IPS-11a (cell line): ENCODE measurements around the gene NISCH.

Experiments used
- H3K4me3 ChIP-seq: one replicate; pipeline ENCODE4 v1.5.1; 2013; ENCODE audit warnings: low read depth, low read length, control low read depth

Gene NISCH

DNA sequence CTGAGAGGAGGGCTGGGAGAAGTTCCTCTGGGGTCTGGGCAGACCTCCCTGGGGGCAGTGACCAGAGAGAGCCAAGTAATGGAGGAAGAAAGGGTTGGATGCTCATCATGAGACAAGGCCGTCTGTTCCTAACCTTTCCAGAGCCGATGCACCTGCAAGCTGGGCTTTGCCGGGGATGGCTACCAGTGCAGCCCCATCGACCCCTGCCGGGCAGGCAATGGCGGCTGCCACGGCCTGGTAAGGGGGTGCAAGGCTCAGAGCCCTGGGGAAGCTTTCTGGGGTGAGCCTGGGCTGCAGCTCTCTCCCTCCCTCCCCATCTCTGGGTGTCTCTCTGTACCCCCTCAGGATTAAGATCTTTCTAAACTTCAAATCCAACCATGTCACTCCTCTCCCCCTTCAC, 56.1 kb downstream of the NISCH start:
- H3K4me3 ChIP-seq: no peak overlapping the region

DNA sequence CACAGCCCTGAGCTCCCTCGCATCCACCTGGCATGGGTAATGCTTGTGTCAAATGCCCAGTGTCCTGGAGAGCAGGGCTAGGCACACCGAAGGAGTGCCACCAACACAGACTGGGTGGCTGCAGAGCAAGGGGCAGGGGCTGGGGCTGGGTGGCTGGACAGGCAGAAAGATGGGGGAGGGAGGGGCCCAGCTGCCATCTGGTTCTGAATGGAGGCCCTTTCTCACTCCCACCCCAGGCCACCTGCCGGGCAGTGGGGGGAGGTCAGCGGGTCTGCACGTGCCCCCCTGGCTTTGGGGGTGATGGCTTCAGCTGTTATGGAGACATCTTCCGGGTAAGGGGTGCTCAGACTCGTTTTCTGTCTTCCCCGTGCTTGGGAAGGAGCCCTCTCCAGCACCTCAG, 56.7 kb downstream of the NISCH start:
- no peak overlapping the region for H3K4me3 ChIP-seq

DNA sequence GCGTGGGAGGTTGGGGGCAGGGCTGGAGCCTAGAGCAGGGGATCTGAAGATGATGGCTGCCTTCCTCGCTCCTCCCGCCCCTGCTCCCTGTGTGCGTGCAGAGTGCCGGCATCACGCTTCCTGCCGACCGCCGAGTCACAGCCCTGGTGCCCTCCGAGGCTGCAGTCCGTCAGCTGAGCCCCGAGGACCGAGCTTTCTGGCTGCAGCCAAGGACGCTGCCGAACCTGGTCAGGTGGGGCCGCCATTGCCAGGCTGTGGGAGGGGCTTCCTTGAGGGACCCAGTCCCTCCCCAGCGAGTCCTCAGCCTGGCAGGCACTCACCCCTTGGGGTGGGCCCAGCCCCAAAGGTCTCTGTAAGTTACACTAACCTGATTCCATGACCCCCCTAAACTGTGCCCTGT, 57.3 kb downstream of the NISCH start:
- no peak overlapping the region for H3K4me3 ChIP-seq

DNA sequence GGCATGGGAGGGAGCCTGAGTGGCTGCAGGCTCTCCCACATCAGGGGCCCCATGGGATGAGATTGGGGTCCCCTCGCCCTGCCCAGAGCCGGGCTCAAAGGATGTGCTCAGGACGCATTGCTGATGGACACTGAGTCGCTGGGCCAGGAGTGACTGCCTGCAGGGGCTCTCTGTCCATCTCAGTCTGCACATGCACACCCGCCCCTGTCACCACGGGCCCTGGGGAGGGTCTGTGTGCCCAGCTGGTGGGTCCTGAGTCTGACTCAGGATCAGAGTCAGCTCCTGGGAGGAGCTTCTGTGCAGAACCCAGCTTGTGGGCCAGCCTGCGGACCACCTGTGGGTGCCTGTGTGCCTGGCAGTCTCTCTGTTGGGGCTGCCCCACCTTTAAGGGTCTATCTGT, 57.9 kb downstream of the NISCH start:
- H3K4me3 ChIP-seq: no peak overlapping the region

DNA sequence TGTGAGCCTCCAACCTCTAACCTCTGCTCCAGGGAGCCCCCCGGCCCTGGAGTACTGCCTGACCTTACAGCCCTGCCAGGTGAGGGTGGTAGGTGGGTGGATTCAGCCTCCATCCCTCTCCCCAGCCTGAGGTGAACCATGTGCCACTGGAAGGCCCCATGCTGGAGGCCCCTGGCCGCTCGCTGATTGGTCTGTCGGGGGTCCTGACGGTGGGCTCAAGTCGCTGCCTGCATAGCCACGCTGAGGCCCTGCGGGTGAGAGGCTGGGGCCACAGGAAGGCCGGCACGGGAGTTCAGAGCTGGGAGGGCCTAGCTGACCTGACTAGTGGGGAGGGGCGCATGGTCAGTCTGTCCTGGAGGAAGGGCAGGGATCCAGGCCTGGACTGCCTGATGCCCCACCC, 59.2 kb downstream of the NISCH start:
- H3K4me3 ChIP-seq: no peak overlapping the region

DNA sequence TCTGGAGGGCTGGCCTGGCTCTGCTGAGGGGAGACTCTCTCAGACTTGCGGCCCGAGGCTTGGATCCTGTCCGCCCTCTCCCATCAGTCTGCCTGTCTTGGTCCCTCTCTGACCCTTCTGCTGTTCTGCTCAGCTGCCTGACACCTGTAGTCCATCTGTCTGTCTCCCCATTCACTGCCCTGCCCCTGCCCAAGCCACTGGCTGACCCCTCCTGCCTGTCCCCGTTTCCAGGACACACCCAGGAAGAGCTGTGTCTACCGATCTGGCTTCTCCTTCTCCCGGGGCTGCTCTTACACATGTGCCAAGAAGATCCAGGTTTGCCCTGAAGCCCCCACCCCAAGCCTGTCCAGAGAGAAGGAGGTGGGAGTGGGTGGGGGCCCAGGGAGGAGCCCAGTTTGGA, 59.8 kb downstream of the NISCH start:
- H3K4me3 ChIP-seq: no peak overlapping the region

DNA sequence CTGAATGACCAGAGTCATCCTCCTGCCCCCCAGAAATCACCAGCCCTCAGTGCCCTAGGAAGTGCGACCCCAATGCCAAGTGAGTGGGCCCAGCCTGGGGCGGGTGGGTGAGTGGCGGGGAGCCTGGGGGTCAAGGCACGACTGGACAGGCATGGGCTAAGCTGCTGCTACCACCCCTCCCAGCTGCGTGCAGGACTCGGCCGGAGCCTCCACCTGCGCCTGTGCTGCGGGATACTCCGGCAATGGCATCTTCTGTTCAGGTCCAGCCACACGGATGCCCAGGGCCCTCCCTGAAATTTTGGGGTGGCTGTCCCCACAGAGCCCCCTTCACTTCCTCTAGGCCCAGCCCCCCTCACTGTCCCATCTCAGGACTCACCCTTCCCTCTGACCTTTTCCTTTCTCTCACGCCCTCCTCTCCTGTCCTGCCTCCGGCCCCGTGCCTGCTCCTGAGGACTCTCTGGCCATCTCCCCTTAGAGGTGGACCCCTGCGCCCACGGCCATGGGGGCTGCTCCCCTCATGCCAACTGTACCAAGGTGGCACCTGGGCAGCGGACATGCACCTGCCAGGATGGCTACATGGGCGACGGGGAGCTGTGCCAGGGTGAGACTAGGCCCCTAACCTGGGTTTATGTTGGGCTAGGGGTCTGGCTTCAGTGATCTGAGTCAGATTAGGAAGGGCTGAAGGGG, 61.2 kb downstream of the NISCH start:
- no peak overlapping the region for H3K4me3 ChIP-seq

DNA sequence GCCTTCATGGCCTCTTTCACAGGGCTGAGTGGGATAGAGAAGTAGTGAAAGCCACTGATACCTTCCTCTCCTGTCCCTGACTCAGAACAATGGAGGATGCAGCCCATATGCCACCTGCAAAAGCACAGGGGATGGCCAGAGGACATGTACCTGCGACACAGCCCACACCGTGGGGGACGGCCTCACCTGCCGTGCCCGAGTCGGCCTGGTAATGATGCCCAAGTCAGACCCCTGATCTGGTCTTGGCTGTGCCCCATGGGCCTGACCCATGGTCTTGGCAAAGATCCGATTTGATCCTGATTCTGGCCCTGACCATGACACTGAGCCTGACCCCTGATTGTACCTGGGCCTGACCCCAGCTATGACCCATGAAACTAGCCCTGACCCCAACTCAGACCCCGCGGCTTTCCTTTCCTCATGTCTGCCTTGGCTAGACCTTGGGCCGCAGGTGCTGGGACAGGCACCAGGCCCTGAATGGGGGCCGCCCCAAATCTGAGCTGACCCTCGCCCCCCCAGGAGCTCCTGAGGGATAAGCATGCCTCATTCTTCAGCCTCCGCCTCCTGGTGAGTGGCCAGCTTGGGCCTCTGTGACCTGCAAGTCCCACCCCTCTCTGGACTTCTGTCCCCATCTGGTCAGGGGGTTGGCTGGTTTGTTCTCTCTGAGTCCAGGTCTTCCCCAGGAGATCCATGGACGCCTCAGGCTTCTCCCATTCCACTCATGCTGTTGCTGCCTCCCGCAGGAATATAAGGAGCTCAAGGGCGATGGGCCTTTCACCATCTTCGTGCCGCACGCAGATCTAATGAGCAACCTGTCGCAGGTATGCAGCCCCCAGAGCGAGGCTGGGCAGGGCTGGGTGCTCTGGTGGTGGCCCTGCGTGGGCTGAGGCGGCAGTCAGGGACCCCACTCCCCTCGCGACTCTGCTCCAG, 62.7 kb downstream of the NISCH start:
- peak overlapping the region; percentile 27 for H3K4me3 ChIP-seq

DNA sequence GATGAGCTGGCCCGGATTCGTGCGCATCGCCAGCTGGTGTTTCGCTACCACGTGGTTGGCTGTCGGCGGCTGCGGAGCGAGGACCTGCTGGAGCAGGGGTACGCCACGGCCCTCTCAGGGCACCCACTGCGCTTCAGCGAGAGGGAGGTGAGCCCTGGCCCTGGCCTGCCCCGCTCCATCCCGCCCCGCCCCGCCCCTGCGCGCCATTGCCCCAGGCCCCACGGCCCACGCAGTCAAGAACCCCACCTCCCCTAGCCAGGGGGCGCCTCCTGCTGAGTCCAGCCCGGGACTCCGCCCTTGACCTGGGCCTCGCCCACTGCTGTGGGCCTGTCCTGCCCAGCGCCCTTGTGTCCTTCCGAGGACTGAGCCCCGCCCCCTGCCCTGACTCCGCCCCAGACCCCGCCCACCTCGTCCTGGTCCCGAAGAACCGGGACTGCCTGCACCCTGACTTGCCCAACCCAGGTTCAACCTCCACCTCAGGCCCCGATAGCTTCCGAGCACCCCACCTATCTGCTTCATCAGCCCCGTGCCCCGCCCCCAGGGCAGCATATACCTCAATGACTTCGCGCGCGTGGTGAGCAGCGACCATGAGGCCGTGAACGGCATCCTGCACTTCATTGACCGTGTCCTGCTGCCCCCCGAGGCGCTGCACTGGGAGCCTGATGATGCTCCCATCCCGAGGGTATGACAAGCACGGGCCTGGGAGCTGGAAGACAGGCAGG, 63.5 kb downstream of the NISCH start:
- peak overlapping the region; percentile 27 for H3K4me3 ChIP-seq

DNA sequence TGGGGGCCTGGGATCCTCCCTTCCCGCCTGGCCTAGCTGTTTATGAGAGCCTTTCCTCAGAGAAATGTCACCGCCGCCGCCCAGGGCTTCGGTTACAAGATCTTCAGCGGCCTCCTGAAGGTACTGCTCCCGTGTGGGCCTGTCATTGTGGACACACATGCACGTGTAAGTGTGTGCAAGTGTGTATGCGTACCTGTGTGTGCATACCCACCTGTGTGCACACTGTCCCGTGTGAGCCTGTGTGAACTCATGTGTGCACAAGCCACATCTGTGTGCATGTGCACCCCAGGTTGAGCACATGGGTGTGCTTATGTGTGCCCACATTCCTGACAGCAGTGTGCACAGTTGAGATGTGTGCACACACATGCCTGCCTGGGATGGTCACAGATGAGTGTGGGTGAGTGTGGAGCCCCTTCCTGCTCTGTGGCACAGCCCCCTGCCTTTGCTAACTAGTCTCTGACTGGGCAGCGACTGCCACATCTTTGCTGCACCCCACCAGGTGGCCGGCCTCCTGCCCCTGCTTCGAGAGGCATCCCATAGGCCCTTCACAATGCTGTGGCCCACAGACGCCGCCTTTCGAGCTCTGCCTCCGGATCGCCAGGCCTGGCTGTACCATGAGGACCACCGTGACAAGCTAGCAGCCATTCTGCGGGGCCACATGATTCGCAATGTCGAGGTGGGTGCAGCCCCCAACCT, 64.2 kb downstream of the NISCH start:
- H3K4me3 ChIP-seq: no peak overlapping the region

DNA sequence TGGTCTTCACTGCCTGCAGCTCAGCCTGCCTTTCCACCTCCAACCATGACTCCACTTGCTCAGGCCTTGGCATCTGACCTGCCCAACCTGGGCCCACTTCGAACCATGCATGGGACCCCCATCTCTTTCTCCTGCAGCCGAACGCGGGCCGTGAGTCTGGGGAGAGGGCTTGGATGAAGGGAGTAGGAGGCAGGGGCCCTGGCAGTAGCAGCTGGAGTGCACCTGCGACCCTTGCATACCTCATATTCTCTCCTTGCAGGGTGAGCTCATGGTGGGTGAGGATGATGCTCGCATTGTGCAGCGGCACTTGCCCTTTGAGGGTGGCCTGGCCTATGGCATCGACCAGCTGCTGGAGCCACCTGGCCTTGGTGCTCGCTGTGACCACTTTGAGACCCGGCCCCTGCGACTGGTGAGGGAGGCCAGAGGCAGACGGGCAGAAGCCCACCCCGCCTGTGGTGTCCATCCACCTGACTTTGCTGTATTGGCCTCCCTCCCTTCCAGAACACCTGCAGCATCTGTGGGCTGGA, 64.8 kb downstream of the NISCH start:
- H3K4me3 ChIP-seq: no peak overlapping the region

DNA sequence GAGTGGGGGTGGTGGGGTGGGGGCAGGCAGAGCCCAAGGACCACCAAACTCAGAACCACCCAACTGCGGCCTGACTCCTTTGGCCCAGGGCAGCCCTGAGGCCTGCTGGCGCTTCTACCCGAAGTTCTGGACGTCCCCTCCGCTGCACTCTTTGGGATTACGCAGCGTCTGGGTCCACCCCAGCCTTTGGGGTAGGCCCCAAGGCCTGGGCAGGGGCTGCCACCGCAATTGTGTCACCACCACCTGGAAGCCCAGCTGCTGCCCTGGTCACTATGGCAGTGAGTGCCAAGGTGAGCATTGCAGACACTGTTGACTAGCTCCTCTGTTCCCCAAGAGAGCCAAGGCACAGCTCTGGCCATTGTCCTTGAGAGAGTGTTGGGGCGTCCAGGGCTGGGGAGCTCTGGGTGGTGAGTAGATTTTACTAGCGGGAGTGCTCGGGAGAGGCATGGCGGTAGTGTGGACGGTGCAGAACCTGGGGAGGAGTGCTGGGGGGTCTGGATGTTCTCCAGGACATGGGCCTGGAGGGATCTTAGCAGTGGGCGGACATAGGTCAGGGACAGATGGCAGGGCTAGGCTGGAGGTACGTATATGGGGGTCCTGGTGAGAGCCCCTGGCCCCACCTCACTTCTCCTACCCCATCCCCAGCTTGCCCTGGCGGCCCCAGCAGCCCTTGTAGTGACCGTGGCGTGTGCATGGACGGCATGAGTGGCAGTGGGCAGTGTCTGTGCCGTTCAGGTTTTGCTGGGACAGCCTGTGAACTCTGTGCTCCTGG, 65.5 kb downstream of the NISCH start:
- no peak overlapping the region for H3K4me3 ChIP-seq

DNA sequence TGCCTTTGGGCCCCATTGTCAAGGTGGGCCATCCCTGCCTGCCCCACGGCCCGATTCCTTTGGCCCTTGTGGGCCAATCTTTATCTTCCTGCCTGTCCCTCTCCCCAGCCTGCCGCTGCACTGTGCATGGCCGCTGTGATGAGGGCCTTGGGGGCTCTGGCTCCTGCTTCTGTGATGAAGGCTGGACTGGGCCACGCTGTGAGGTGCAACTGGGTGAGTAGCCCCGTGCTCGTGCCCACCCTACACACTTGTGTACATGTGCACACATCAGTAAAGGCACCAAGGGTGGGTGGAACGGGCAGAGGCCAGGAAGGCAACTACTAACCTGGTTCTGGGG, 66.1 kb downstream of the NISCH start:
- no peak overlapping the region for H3K4me3 ChIP-seq

DNA sequence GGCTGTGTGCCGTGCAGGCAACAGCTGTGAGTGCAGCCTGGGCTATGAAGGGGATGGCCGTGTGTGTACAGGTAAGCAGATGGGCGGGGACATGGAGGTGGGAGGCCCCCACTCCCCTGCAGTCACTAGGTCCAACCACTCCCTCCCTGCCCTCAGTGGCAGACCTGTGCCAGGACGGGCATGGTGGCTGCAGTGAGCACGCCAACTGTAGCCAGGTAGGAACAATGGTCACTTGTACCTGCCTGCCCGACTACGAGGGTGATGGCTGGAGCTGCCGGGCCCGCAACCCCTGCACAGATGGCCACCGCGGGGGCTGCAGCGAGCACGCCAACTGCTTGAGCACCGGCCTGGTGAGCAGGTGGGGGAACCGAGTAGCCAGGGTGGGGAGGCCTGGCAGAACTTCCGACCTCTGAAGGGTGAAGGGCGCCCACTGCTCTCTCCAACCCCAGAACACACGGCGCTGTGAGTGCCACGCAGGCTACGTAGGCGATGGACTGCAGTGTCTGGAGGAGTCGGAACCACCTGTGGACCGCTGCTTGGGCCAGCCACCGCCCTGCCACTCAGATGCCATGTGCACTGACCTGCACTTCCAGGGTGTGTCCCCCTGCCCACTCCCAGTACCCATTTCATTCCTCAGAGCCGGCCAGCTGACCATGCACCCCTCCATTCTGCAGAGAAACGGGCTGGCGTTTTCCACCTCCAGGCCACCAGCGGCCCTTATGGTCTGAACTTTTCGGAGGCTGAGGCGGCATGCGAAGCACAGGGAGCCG, 66.7 kb downstream of the NISCH start:
- no peak overlapping the region for H3K4me3 ChIP-seq

DNA sequence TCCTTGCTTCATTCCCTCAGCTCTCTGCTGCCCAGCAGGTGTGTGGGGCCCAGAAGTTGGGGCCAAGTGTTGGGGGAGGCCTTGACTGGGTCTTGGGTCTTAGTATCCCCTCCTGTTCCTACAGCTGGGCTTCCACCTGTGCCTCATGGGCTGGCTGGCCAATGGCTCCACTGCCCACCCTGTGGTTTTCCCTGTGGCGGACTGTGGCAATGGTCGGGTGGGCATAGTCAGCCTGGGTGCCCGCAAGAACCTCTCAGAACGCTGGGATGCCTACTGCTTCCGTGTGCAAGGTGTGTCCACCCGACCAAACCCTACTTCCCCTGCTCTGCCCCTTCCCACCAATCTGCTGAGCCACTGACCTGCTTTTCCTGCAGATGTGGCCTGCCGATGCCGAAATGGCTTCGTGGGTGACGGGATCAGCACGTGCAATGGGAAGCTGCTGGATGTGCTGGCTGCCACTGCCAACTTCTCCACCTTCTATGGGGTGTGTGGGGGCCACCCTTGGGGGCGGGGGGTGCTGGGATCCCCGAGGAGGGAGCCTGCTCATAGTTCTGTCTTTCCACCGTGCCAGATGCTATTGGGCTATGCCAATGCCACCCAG, 67.3 kb downstream of the NISCH start:
- no peak overlapping the region for H3K4me3 ChIP-seq

DNA sequence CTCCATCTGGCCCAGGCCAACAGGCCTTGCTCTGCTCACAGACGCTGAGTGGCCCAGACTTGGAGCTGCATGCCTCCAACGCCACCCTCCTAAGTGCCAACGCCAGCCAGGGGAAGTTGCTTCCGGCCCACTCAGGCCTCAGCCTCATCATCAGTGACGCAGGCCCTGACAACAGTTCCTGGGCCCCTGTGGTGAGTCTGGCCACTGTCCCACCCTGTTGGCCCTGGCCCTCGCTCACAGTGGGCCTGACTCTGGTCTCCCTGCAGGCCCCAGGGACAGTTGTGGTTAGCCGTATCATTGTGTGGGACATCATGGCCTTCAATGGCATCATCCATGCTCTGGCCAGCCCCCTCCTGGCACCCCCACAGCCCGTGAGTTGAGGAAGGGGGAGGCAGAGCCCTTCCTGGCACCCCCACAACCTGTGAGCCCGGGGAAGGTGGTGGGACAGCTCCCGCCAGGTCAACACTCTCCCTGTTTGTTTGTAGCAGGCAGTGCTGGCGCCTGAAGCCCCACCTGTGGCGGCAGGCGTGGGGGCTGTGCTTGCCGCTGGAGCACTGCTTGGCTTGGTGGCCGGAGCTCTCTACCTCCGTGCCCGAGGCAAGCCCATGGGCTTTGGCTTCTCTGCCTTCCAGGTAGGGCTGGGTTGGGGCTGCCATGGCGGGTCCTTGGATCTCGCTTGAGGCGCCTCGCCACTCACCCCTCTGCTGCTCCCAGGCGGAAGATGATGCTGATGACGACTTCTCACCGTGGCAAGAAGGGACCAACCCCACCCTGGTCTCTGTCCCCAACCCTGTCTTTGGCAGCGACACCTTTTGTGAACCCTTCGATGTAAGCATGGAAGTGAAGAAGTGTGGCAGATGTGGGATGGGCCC, 68.2 kb downstream of the NISCH start:
- no peak overlapping the region for H3K4me3 ChIP-seq

DNA sequence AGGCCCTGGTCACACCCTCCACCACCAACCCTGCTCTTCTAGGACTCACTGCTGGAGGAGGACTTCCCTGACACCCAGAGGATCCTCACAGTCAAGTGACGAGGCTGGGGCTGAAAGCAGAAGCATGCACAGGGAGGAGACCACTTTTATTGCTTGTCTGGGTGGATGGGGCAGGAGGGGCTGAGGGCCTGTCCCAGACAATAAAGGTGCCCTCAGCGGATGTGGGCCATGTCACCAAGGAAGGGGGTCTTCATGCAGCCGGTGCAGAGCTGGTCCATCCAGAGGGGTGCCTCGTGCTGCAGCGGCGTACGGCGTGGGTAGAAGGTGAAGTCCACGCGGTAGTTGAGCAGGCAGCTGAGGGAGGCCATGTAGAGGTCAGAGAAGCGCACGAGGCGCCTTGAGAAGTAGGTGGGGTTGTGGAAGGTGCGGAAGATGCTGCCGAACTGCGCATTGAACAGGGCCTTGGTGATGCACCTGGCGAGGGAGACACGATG, 68.9 kb downstream of the NISCH start:
- H3K4me3 ChIP-seq: no peak overlapping the region
